HCT116 (cell line): ENCODE results near the gene HOXA11. TPM values are rescaled to one million over a fixed set of nuclear protein-coding genes. Genes with fewer than 3 reads are reported as not detected.
A peak's percentile ranks its signal among the peaks of the same experiment; 100 is the strongest.

Source experiments
- ATAC-seq: fragments of 200-7000 bp; cut with Tn5 transposase; 2 replicates; pipeline ENCODE4 v1.9.1; 2020; ENCODE audit warnings: mild to moderate bottlenecking, moderate library complexity
- BruUV-seq: library from RNA; stranded (reverse); fragments of 400-500 nt; replicated peaks from 2 replicates; lab custom pipeline; 2021; lab: Mats Ljungman, UMichigan
- CTCF ChIA-PET: fragments of 300-600 bp; sonication (Branson Sonifier 250); formaldehyde crosslinking; loops from one replicate; lab custom pipeline; 2021; ENCODE audit warnings: antibody characterized with exemption; lab: Charles Lee
- POLR2A ChIA-PET: fragments of 300-600, 350-600 bp; sonication (Branson Sonifier 250); formaldehyde crosslinking; loops from one replicate; lab custom pipeline; 2021; ENCODE audit warnings: antibody characterized with exemption; lab: Charles Lee
- RAD21 ChIA-PET, 2 experiments: fragments of 300-600 bp; sonication (Branson Sonifier 250); formaldehyde crosslinking; loops; one replicate each; lab custom pipeline; 2023; ENCODE audit warnings: low total read pairs in 2 of 2; ENCODE audit not compliant: uncharacterized antibody in 2 of 2, unreplicated experiment in 2 of 2, low non-redundant PET in 1 of 2; lab: Charles Lee
- DNase-seq: peaks from one replicate; pipeline ENCODE4 v3.0.0-alpha.2; 2010; ENCODE audit warnings: low read depth, low spot score
- H2AFZ ChIP-seq: fragments of 200-600 bp; shearing (Covaris generic), sonication (generic); 2 replicates; pipeline ENCODE4 v1.6.1; 2017; ENCODE audit warnings: low read depth, mixed run types, mixed read lengths, antibody characterized with exemption, low read length; ENCODE audit not compliant: poor library complexity, severe bottlenecking
- H3K27ac ChIP-seq: 2 replicates; pipeline ENCODE4 v1.5.1; 2012; ENCODE audit warnings: low read depth, low read length
- H3K27me3 ChIP-seq: fragments of 200-600 bp; sonication (generic); 2 replicates; pipeline ENCODE4 v1.6.1; 2016; ENCODE audit warnings: mixed run types, low read length, mixed read lengths; ENCODE audit not compliant: insufficient read depth
- H3K36me3 ChIP-seq, 2 experiments: fragments of 200-500 bp in 1 of 2; fragments of 200-600 bp in 1 of 2; sonication (Bioruptor generic) in 1 of 2; sonication (generic) in 1 of 2; 2 replicates each; pipeline versions ENCODE4 v1.5.1 to v1.6.1; 2014 to 2016; ENCODE audit warnings: low read length in 2 of 2, inconsistent platforms in 1 of 2, mixed read lengths in 1 of 2, mixed run types in 1 of 2; ENCODE audit not compliant: insufficient read depth in 2 of 2, control insufficient read depth in 1 of 2
- H3K4me1 ChIP-seq, 2 experiments: fragments of 200-600 bp in 1 of 2; sonication (generic) in 1 of 2; 2 replicates each; pipeline versions ENCODE4 v1.5.1 to v1.6.1; 2012 to 2017; ENCODE audit warnings: low read length in 2 of 2, inconsistent platforms in 1 of 2, mild to moderate bottlenecking in 1 of 2, mixed read lengths in 1 of 2, mixed run types in 1 of 2, moderate library complexity in 1 of 2; ENCODE audit not compliant: insufficient read depth in 2 of 2, control insufficient read depth in 1 of 2
- H3K4me2 ChIP-seq: fragments of 200-600 bp; sonication (generic); 2 replicates; pipeline ENCODE4 v1.6.1; 2017; ENCODE audit warnings: mixed run types, low read length, mixed read lengths
- H3K4me3 ChIP-seq, 2 experiments: fragments of 200-600 bp in 1 of 2; sonication (generic) in 1 of 2; replicated peaks in 1 of 2; 2 replicates each; pipeline ENCODE4 v1.5.1; 2011 to 2016; ENCODE audit warnings: low read length in 2 of 2, control low read depth in 1 of 2, low read depth in 1 of 2, mild to moderate bottlenecking in 1 of 2, mixed read lengths in 1 of 2, mixed run types in 1 of 2
- H3K79me2 ChIP-seq: fragments of 200-600 bp; sonication (generic); 2 replicates; pipeline ENCODE4 v1.6.1; 2017; ENCODE audit warnings: mild to moderate bottlenecking, mixed run types, low read length, moderate library complexity, mixed read lengths; ENCODE audit not compliant: insufficient read depth
- H3K9ac ChIP-seq: fragments of 200-600 bp; sonication (generic); 2 replicates; pipeline ENCODE4 v1.6.1; 2016; ENCODE audit warnings: low read length, mixed read lengths
- H3K9me2 ChIP-seq: fragments of 200-600 bp; sonication (generic), shearing (Covaris generic); 2 replicates; pipeline ENCODE4 v1.6.1; 2017; ENCODE audit warnings: mixed run types, mild to moderate bottlenecking, moderate library complexity; ENCODE audit not compliant: insufficient read depth
- H3K9me3 ChIP-seq, 2 experiments: fragments of 200-500 bp in 1 of 2; fragments of 200-600 bp in 1 of 2; sonication (Bioruptor generic) in 1 of 2; sonication (generic) in 1 of 2; 2 replicates each; pipeline ENCODE4 v1.6.1; 2014 to 2017; ENCODE audit warnings: low read length in 2 of 2, mixed read lengths in 2 of 2, inconsistent platforms in 1 of 2, low read depth in 1 of 2, mild to moderate bottlenecking in 1 of 2, mixed run types in 1 of 2, moderate library complexity in 1 of 2; ENCODE audit not compliant: control insufficient read depth in 1 of 2, insufficient read depth in 1 of 2
- H4K20me1 ChIP-seq: fragments of 200-600 bp; sonication (generic), shearing (Covaris generic); 2 replicates; pipeline ENCODE4 v1.6.1; 2017; ENCODE audit warnings: mixed run types, mild to moderate bottlenecking, moderate library complexity; ENCODE audit not compliant: insufficient read depth
- JUND ChIP-seq: IDR thresholded peaks from 2 replicates; pipeline ENCODE4 v1.6.1; 2012
- YY1 ChIP-seq: IDR thresholded peaks from 2 replicates; pipeline ENCODE4 v1.6.1; 2011; ENCODE audit warnings: low read length, low read depth, moderate library complexity, mild to moderate bottlenecking; ENCODE audit not compliant: insufficient replicate concordance; ENCODE audit errors: extremely low read depth
- intact Hi-C: fragments of 100-400 bp; cut with micrococcal nuclease; formaldehyde crosslinking; loops from 2 replicates; pipeline ENCODE4 v1.10.0; 2022
- total RNA-seq: library from RNA; stranded (reverse); gene quantifications from one replicate; pipeline ENCODE4 v1.2.1, GENCODE V29; 2021; ENCODE audit not compliant: unreplicated experiment
- TF ChIP-seq, protein P1 (sequence below): IDR thresholded peaks from 2 replicates; pipeline ENCODE4 v1.6.1; 2012
- TF ChIP-seq, protein P2 (sequence below), 3 experiments: fragments of 200-600 bp in 1 of 3; sonication (generic) in 1 of 3; IDR thresholded peaks in 2 of 3; conservative IDR thresholded peaks in 1 of 3; 2 replicates each; pipeline ENCODE4 v1.5.1; 2012 to 2017; ENCODE audit warnings: low read depth in 2 of 3, low read length in 2 of 3, antibody characterized with exemption in 1 of 3, borderline replicate concordance in 1 of 3, control low read depth in 1 of 3, mild to moderate bottlenecking in 1 of 3, mixed read lengths in 1 of 3, mixed run types in 1 of 3, moderate library complexity in 1 of 3; ENCODE audit not compliant: insufficient read depth in 1 of 3

Gene HOXA11
- total RNA-seq, 1 experiment from 2014 or later, result 6.8 TPM

DNA sequence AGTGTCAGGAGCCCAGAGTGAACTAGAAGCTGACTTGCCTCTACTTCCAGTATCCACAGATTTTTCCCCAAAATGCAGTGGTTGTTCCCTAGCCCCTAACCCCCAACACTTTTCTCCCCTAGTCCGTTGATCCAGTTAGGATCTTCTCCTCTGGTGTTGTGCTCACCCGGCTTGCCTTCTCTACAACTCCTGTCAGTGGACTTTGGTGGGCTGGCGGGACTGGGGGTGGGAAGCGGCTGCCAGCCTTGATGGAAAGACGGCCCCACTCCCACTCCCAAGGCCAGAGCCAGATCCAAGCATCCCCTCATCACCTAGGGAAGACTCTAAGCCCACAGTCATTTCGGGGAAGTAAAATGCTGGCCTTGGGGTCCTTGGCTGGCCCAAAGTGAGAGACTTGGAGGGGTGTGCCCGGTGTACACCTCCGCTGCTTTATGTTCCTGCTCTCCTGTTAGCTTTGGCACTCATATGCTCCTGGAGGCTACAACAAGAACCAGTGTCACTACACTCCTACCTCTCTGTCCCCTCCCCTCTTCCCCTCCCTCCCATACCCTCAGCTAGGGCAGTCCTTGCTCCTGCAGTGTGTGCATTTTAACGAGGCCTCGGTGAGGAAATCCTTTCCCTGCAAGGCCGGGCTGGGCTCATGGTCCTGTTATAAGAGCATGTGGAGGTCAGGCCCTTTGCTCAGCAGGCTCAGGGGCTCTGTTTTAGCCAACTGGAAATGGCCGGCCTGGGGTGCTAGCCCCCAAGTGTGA is 10.0 kb downstream of the HOXA11 start:
- no TSS peak for BruUV-seq
- H3K4me2 ChIP-seq, result peak overlapping the region; percentile 97
- no peaks in the 10 kb centered on the region for H3K27me3 ChIP-seq
- RAD21 ChIA-PET, result no interaction called here
- H3K79me2 ChIP-seq, result peaks cover 48% of the 10 kb centered on the region
- no peak overlapping the region for H3K27ac ChIP-seq
- TF ChIP-seq JUND (no peak), YY1 (no peak)
- TF ChIP-seq, protein P1, sequence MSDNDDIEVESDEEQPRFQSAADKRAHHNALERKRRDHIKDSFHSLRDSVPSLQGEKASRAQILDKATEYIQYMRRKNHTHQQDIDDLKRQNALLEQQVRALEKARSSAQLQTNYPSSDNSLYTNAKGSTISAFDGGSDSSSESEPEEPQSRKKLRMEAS, result no peak
- TF ChIP-seq, protein P2, sequence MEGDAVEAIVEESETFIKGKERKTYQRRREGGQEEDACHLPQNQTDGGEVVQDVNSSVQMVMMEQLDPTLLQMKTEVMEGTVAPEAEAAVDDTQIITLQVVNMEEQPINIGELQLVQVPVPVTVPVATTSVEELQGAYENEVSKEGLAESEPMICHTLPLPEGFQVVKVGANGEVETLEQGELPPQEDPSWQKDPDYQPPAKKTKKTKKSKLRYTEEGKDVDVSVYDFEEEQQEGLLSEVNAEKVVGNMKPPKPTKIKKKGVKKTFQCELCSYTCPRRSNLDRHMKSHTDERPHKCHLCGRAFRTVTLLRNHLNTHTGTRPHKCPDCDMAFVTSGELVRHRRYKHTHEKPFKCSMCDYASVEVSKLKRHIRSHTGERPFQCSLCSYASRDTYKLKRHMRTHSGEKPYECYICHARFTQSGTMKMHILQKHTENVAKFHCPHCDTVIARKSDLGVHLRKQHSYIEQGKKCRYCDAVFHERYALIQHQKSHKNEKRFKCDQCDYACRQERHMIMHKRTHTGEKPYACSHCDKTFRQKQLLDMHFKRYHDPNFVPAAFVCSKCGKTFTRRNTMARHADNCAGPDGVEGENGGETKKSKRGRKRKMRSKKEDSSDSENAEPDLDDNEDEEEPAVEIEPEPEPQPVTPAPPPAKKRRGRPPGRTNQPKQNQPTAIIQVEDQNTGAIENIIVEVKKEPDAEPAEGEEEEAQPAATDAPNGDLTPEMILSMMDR (IDR thresholded peaks at IDR 0.05 in 2 of 3, conservative IDR thresholded peaks at IDR 0.05 in 1 of 3; ENCODE audit: borderline replicate concordance in 1 of 3, insufficient read depth in 1 of 3, low read depth in 2 of 3, low read length in 2 of 3), result no peak
- H3K9me3 ChIP-seq, result no peaks in the 10 kb centered on the region
- no peaks in the 10 kb centered on the region for H3K9me2 ChIP-seq
- intact Hi-C loops, result no loop called here
- no peaks in the 10 kb centered on the region for H4K20me1 ChIP-seq
- CTCF ChIA-PET, result no interaction called here
- no peak overlapping the region; a peak in 1 of 4 replicates for H3K4me3 ChIP-seq
- DNase-seq (no peak), ATAC-seq (no peak)
- POLR2A ChIA-PET, result interaction anchor here (2.2 kb wide), 1 partner anchor 10 kb away, joined by 7 read pairs; the partner anchor contains the start of gene HOXA11
- H3K9ac ChIP-seq, result peak overlapping the region; percentile 89
- no peak overlapping the region for H2AFZ ChIP-seq
- peaks cover 33 to 58% of the 10 kb centered on the region in 2 experiments for H3K4me1 ChIP-seq
- no peaks in the 10 kb centered on the region for H3K36me3 ChIP-seq
